H1 (cell line): ENCODE data around the gene LAT. TPM values are rescaled to one million over a fixed set of nuclear protein-coding genes. Genes with fewer than 3 reads are reported as not detected.

Experiments
- CTCF ChIA-PET: fragments of 300-600 bp; sonication (Branson Sonifier 250); formaldehyde crosslinking; loops from one replicate; lab custom pipeline; 2021; ENCODE audit not compliant: partially characterized antibody; lab: Charles Lee
- POLR2A ChIA-PET: fragments of 300-600 bp; sonication (Branson Sonifier 250); formaldehyde crosslinking; loops from one replicate; lab custom pipeline; 2021; ENCODE audit warnings: inconsistent platforms; ENCODE audit not compliant: partially characterized antibody; lab: Charles Lee
- DNase-seq, 2 experiments: peaks; one replicate each; pipeline versions ENCODE4 v3.0.0 to v3.0.0-alpha.2; 2010 to 2022; ENCODE audit warnings: low spot score in 2 of 2, low read depth in 1 of 2, mixed read lengths in 1 of 2
- FAIRE-seq: peaks from 2 replicates; lab custom pipeline; 2011; peaks lifted over from hg19 to GRCh38; lab: Jason Lieb, UNC
- H2AFZ ChIP-seq: 2 replicates; pipeline ENCODE4 v1.8.1; 2012; ENCODE audit warnings: low read length, inconsistent platforms
- H2AK5ac ChIP-seq: 2 replicates; pipeline ENCODE4 v1.6.1; 2013; ENCODE audit warnings: low read depth, low read length
- H2BK120ac ChIP-seq: replicated peaks from 2 replicates; pipeline ENCODE3; 2013; ENCODE audit warnings: low read depth, low read length, inconsistent platforms
- H2BK12ac ChIP-seq: 2 replicates; pipeline ENCODE4 v1.6.1; 2013; ENCODE audit warnings: low read depth, low read length
- H2BK15ac ChIP-seq: 2 replicates; pipeline ENCODE4 v1.6.1; 2013; ENCODE audit warnings: low read length
- H2BK20ac ChIP-seq: 2 replicates; pipeline ENCODE4 v1.6.1; 2013; ENCODE audit warnings: low read length
- H2BK5ac ChIP-seq: 2 replicates; pipeline ENCODE4 v1.6.1; 2013; ENCODE audit warnings: low read depth, low read length
- H3K14ac ChIP-seq: 2 replicates; pipeline ENCODE4 v1.6.1; 2013; ENCODE audit warnings: inconsistent platforms; ENCODE audit not compliant: insufficient read length
- H3K18ac ChIP-seq: 2 replicates; pipeline ENCODE4 v1.6.1; 2013; ENCODE audit warnings: low read length; ENCODE audit errors: extremely low read depth
- H3K23ac ChIP-seq: 2 replicates; pipeline ENCODE4 v1.6.1; 2013; ENCODE audit warnings: inconsistent platforms; ENCODE audit not compliant: insufficient read length
- H3K23me2 ChIP-seq: 2 replicates; pipeline ENCODE4 v1.6.1; 2013; ENCODE audit warnings: low read depth, low read length
- H3K27ac ChIP-seq: 2 replicates; pipeline ENCODE4 v1.6.1; 2011; ENCODE audit warnings: low read depth, low read length, inconsistent platforms
- H3K27me3 ChIP-seq, 4 experiments: replicated peaks in 1 of 4; 1 replicate in 1 of 4; 2 replicates in 3 of 4; pipeline versions ENCODE4 v1.6.1 to v1.8.1; 2011 to 2013; ENCODE audit warnings: low read length in 3 of 4, mild to moderate bottlenecking in 3 of 4, inconsistent platforms in 2 of 4, mixed read lengths in 2 of 4, moderate library complexity in 1 of 4; ENCODE audit not compliant: control insufficient read depth in 3 of 4, insufficient read depth in 3 of 4; ENCODE audit errors: extremely low read depth in 1 of 4
- H3K36me3 ChIP-seq, 4 experiments: 2 replicates each; pipeline versions ENCODE4 v1.6.1 to v1.8.1; 2011 to 2013; ENCODE audit warnings: mild to moderate bottlenecking in 4 of 4, low read length in 3 of 4, moderate library complexity in 2 of 4, control low read depth in 1 of 4, inconsistent platforms in 1 of 4; ENCODE audit not compliant: insufficient read depth in 4 of 4, control insufficient read depth in 2 of 4
- H3K4ac ChIP-seq: replicated peaks from 2 replicates; pipeline ENCODE3; 2013; ENCODE audit warnings: low read length, low read depth, mixed read lengths, inconsistent platforms; ENCODE audit not compliant: insufficient read length
- H3K4me1 ChIP-seq, 4 experiments: replicated peaks in 1 of 4; 1 replicate in 1 of 4; 2 replicates in 3 of 4; pipeline versions ENCODE4 v1.6.1 to v1.8.1; 2011 to 2013; ENCODE audit warnings: low read length in 3 of 4, inconsistent platforms in 2 of 4, mixed read lengths in 1 of 4; ENCODE audit not compliant: insufficient read depth in 4 of 4, control insufficient read depth in 3 of 4
- H3K4me2 ChIP-seq, 2 experiments: 2 replicates each; pipeline versions ENCODE4 v1.6.1 to v1.8.1; 2011 to 2013; ENCODE audit warnings: low read depth in 2 of 2, low read length in 2 of 2, control low read depth in 1 of 2, inconsistent platforms in 1 of 2, mild to moderate bottlenecking in 1 of 2; ENCODE audit not compliant: insufficient read depth in 1 of 2
- H3K4me3 ChIP-seq, 4 experiments: fragments of 200-600, 300-600 bp in 1 of 4; sonication (generic), shearing (Covaris generic), sonication (Bioruptor Twin) in 1 of 4; 2 replicates each; pipeline versions ENCODE4 v1.5.1 to v1.8.1; 2011 to 2016; ENCODE audit warnings: low read length in 4 of 4, low read depth in 3 of 4, control low read depth in 2 of 4, inconsistent platforms in 2 of 4, mild to moderate bottlenecking in 2 of 4, mixed read lengths in 1 of 4, moderate library complexity in 1 of 4; ENCODE audit not compliant: insufficient read depth in 2 of 4; ENCODE audit errors: extremely low read depth in 1 of 4
- H3K56ac ChIP-seq: replicated peaks from 2 replicates; pipeline ENCODE3; 2013; ENCODE audit warnings: low read depth, mild to moderate bottlenecking, mixed read lengths, low read length, inconsistent platforms; ENCODE audit not compliant: insufficient read length
- H3K79me1 ChIP-seq: 2 replicates; pipeline ENCODE4 v1.6.1; 2013; ENCODE audit warnings: low read depth, low read length, control low read depth
- H3K79me2 ChIP-seq, 2 experiments: 2 replicates each; pipeline versions ENCODE4 v1.6.1 to v1.8.1; 2012 to 2013; ENCODE audit warnings: low read length in 2 of 2, mild to moderate bottlenecking in 2 of 2, inconsistent platforms in 1 of 2; ENCODE audit not compliant: insufficient read depth in 2 of 2, control insufficient read depth in 1 of 2
- H3K9ac ChIP-seq, 4 experiments: replicated peaks in 1 of 4; 1 replicate in 1 of 4; 2 replicates in 3 of 4; pipeline versions ENCODE4 v1.6.1 to v1.8.1; 2011 to 2013; ENCODE audit warnings: low read depth in 3 of 4, low read length in 3 of 4, control low read depth in 2 of 4, mild to moderate bottlenecking in 2 of 4, moderate library complexity in 2 of 4, inconsistent platforms in 1 of 4; ENCODE audit errors: extremely low read depth in 1 of 4
- H3K9me3 ChIP-seq, 2 experiments: 2 replicates each; pipeline versions ENCODE4 v1.6.1 to v1.8.1; 2012 to 2013; ENCODE audit warnings: mild to moderate bottlenecking in 2 of 2, moderate library complexity in 2 of 2, control low read depth in 1 of 2, inconsistent platforms in 1 of 2, low read depth in 1 of 2, low read length in 1 of 2, mixed read lengths in 1 of 2; ENCODE audit not compliant: insufficient read depth in 2 of 2
- H4K20me1 ChIP-seq, 2 experiments: replicated peaks in 1 of 2; 2 replicates each; pipeline versions ENCODE3 to v1.8.1; 2011 to 2013; ENCODE audit warnings: inconsistent platforms in 2 of 2, low read length in 2 of 2, mild to moderate bottlenecking in 1 of 2; ENCODE audit not compliant: insufficient read depth in 2 of 2, control insufficient read depth in 1 of 2
- H4K5ac ChIP-seq: 2 replicates; pipeline ENCODE4 v1.6.1; 2013; ENCODE audit warnings: low read length, low read depth, mixed read lengths, inconsistent platforms; ENCODE audit not compliant: insufficient read length
- H4K8ac ChIP-seq: 2 replicates; pipeline ENCODE4 v1.8.0; 2013; ENCODE audit warnings: mild to moderate bottlenecking, moderate library complexity, low read length, inconsistent platforms; ENCODE audit not compliant: insufficient read depth; ENCODE audit errors: extremely low read depth
- H4K91ac ChIP-seq: replicated peaks from 2 replicates; pipeline ENCODE3; 2013; ENCODE audit warnings: low read length, mixed read lengths, inconsistent platforms; ENCODE audit not compliant: insufficient read length
- BACH1 ChIP-seq: IDR thresholded peaks from 2 replicates; pipeline ENCODE4 v1.6.1; 2012; ENCODE audit warnings: low read length, improper control_type of control experiment
- BCL11A ChIP-seq, 2 experiments: IDR thresholded peaks; one replicate each; pipeline ENCODE4 v1.6.1; 2011; ENCODE audit warnings: low read depth in 2 of 2, low read length in 2 of 2, mild to moderate bottlenecking in 2 of 2
- CBX5 ChIP-seq: fragments of 300-800, 300-1000 bp; sonication (generic); IDR thresholded peaks from 2 replicates; pipeline ENCODE4 v1.7.1; 2016; ENCODE audit warnings: antibody characterized with exemption, low read length, low read depth
- EZH2 ChIP-seq: fragments of 200-600 bp; sonication (generic); IDR thresholded peaks from 2 replicates; pipeline ENCODE4 v1.7.1; 2012; ENCODE audit warnings: low read depth, mild to moderate bottlenecking, moderate library complexity, low read length, inconsistent platforms; ENCODE audit not compliant: severe bottlenecking
- KDM1A ChIP-seq: fragments of 200-600, 300-600 bp; sonication (generic); IDR thresholded peaks from 2 replicates; pipeline ENCODE4 v1.7.1; 2016; ENCODE audit warnings: mild to moderate bottlenecking, low read length, borderline replicate concordance
- NRF1 ChIP-seq: IDR thresholded peaks from 2 replicates; pipeline ENCODE4 v1.6.1; 2011; ENCODE audit warnings: mild to moderate bottlenecking, low read depth, low read length, improper control_type of control experiment
- SP2 ChIP-seq: IDR thresholded peaks from 2 replicates; pipeline ENCODE4 v1.6.1; 2012; ENCODE audit warnings: mild to moderate bottlenecking, low read length, inconsistent platforms
- SUZ12 ChIP-seq: fragments of 200-600 bp; sonication (generic); IDR thresholded peaks from 2 replicates; pipeline ENCODE4 v1.6.1; 2012; ENCODE audit warnings: mild to moderate bottlenecking, inconsistent platforms, low read length, moderate library complexity, mixed read lengths
- YY1 ChIP-seq: IDR thresholded peaks from 2 replicates; pipeline ENCODE4 v1.6.1; 2011; ENCODE audit warnings: low read depth, mild to moderate bottlenecking, low read length
- WGBS, 2 experiments: shearing (Covaris generic) in 1 of 2; methylation state at CpG; one replicate each; pipeline versions ENCODE4 v1.1.6 to v1.1.7; 2013 to 2015; ENCODE audit warnings: low lambda C conversion rate in 2 of 2, mixed read lengths in 2 of 2, inconsistent platforms in 1 of 2, low coverage in 1 of 2, missing lambda C conversion rate in 1 of 2; ENCODE audit not compliant: insufficient replicate concordance in 2 of 2, insufficient coverage in 1 of 2, insufficient read length in 1 of 2; ENCODE audit errors: extremely low coverage in 1 of 2, missing lambda C conversion rate in 1 of 2; 5-methylcytosine and 5-hydroxymethylcytosine counted together
- polyA plus RNA-seq, 7 experiments: library from polyadenylated mRNA; depleted of rRNA in 3 of 7; stranded (reverse) in 5 of 7; unstranded in 2 of 7; fragments of >200 nt in 5 of 7; fragments of 200-250 nt in 2 of 7; gene quantifications; 1 replicate in 5 of 7; 2 replicates in 1 of 7; 4 replicates in 1 of 7; pipeline versions ENCODE4 v1.2.1 to v1.2.3, GENCODE V29; 2011 to 2013; ENCODE audit warnings: missing spikeins in 2 of 7, mixed read lengths in 2 of 7
- total RNA-seq: library from RNA; stranded (reverse); fragmentation: NEBNext Ultra II Directional; extraction: Animal tissue kit (Norgen Biotek cat#: 25700); gene quantifications from 2 replicates; pipeline ENCODE4 v1.2.1, GENCODE V29; 2021
- TF ChIP-seq, protein P1 (sequence below): IDR thresholded peaks from 2 replicates; pipeline ENCODE4 v1.6.1; 2011; ENCODE audit warnings: low read length, improper control_type of control experiment

The LAT gene
- total and polyA plus RNA-seq, 2 of the 8 experiments (the other 6 are each of a cell fraction or from before 2014, with no cell fraction given): 2.7 to 3.4 TPM

- Histone ChIP-seq H2BK20ac (no peak overlapping the region), H2BK12ac (no peak overlapping the region), H3K79me2 (no peaks in the 10 kb centered on the region), H4K8ac (no peak overlapping the region), H3K4me3 (no peak overlapping the region), H3K9ac (no peak overlapping the region), H3K4ac (no peak overlapping the region), H2BK15ac (no peak overlapping the region), H4K20me1 (peaks cover 0 to 7% of the 10 kb centered on the region in 2 experiments), H2AK5ac (no peak overlapping the region), H4K91ac (no peak overlapping the region), H3K56ac (no peak overlapping the region), H3K14ac (no peak overlapping the region), H3K27me3 (no peaks in the 10 kb centered on the region), H3K18ac (no peak overlapping the region), H3K79me1 (no peaks in the 10 kb centered on the region; the same call in 1 of the 2 replicates), H3K23ac (no peak overlapping the region), H2BK120ac (no peak overlapping the region), H3K4me1 (no peaks in the 10 kb centered on the region), H3K4me2 (no peak overlapping the region), H3K27ac (no peak overlapping the region), H3K36me3 (peaks cover 18 to 48% (median 41%) of the 10 kb centered on the region in 4 experiments), H2AFZ (no peak overlapping the region), H3K23me2 (no peaks in the 10 kb centered on the region), H3K9me3 (no peaks in the 10 kb centered on the region), H4K5ac (no peak overlapping the region), H2BK5ac (no peak overlapping the region)
- DNase-seq: no peak
- ChIA-PET CTCF (no interaction called here), POLR2A (interaction anchor here (1.3 to 3.0 kb wide), 2 partner anchors 9 to 15 kb away, joined by 3 to 19 read pairs; partner anchors contain the start of gene SPNS1)
- 94% methylated on average over 3 of the region's 3 CpGs; no CpG with 5 or more reads in 1 of the 2 experiments for WGBS, 2 experiments
- TF ChIP-seq KDM1A (no peak), EZH2 (no peak), SP2 (no peak), NRF1 (no peak), YY1 (no peak), BCL11A (IDR thresholded peaks at IDR 0.05; ENCODE audit: low read depth in 2 of 2, low read length in 2 of 2) (no peak), CBX5 (no peak), BACH1 (no peak), SUZ12 (no peak)
- TF ChIP-seq, protein P1, sequence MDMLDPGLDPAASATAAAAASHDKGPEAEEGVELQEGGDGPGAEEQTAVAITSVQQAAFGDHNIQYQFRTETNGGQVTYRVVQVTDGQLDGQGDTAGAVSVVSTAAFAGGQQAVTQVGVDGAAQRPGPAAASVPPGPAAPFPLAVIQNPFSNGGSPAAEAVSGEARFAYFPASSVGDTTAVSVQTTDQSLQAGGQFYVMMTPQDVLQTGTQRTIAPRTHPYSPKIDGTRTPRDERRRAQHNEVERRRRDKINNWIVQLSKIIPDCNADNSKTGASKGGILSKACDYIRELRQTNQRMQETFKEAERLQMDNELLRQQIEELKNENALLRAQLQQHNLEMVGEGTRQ: no peak
- no peak for FAIRE-seq
These were observed 20.8 kb upstream of the LAT start for GRCh38 chr16:28964072-28964471.
